IMR-90 (cell line): Measurements from ENCODE around the gene PLEKHG2. TPM values are rescaled to one million over a fixed set of nuclear protein-coding genes. Genes with fewer than 3 reads are reported as not detected.

Experiments
- ATAC-seq: fragments of 200-7000 bp; cut with Tn5 transposase; 2 replicates; pipeline ENCODE4 v1.9.1; 2020; ENCODE audit warnings: low read depth, mild to moderate bottlenecking, moderate library complexity
- BruUV-seq: library from RNA; stranded (reverse); fragments of 400-500 nt; replicated peaks from 2 replicates; lab custom pipeline; 2021; lab: Mats Ljungman, UMichigan
- CTCF ChIA-PET: fragments of 300-600 bp; formaldehyde crosslinking; extraction: SDS; loops from one replicate; lab custom pipeline; 2021; ENCODE audit warnings: antibody characterized with exemption; lab: Yijun Ruan, JAX
- POLR2A ChIA-PET: fragments of 300-600 bp; sonication (Branson Sonifier 250); formaldehyde crosslinking; loops from one replicate; lab custom pipeline; 2022; ENCODE audit warnings: antibody characterized with exemption; ENCODE audit not compliant: unreplicated experiment; lab: Charles Lee
- DNase-seq: peaks from one replicate; pipeline ENCODE4 v3.0.0; 2013
- H2AFZ ChIP-seq: replicated peaks from 2 replicates; pipeline ENCODE3; 2013; ENCODE audit warnings: low read length, mild to moderate bottlenecking; ENCODE audit not compliant: poor library complexity
- H2AK5ac ChIP-seq: 2 replicates; pipeline ENCODE4 v1.6.1; 2013; ENCODE audit warnings: low read depth, low read length, inconsistent platforms
- H2AK9ac ChIP-seq: replicated peaks from 2 replicates; pipeline ENCODE3; 2013; ENCODE audit warnings: mild to moderate bottlenecking, low read depth, low read length, moderate library complexity; ENCODE audit not compliant: poor library complexity
- H2BK120ac ChIP-seq: 2 replicates; pipeline ENCODE4 v1.6.1; 2013; ENCODE audit warnings: low read depth, low read length, inconsistent platforms
- H2BK15ac ChIP-seq: 3 replicates; pipeline ENCODE4 v1.6.1; 2013; ENCODE audit warnings: low read depth, low read length, inconsistent platforms
- H2BK20ac ChIP-seq: 2 replicates; pipeline ENCODE4 v1.6.1; 2013; ENCODE audit warnings: low read depth, mild to moderate bottlenecking, inconsistent platforms, low read length, moderate library complexity
- H2BK5ac ChIP-seq: 2 replicates; pipeline ENCODE4 v1.6.1; 2013; ENCODE audit warnings: mild to moderate bottlenecking, low read depth, low read length, inconsistent platforms; ENCODE audit not compliant: poor library complexity, severe bottlenecking
- H3K14ac ChIP-seq: replicated peaks from 2 replicates; pipeline ENCODE4 v1.6.1; 2013; ENCODE audit warnings: low read depth, low read length, inconsistent platforms
- H3K18ac ChIP-seq: 2 replicates; pipeline ENCODE4 v1.6.1; 2013; ENCODE audit warnings: low read depth, low read length, control low read depth
- H3K23ac ChIP-seq: 2 replicates; pipeline ENCODE4 v1.6.1; 2013; ENCODE audit warnings: low read depth, low read length, inconsistent platforms
- H3K27ac ChIP-seq: 2 replicates; pipeline ENCODE4 v1.5.1; 2013; ENCODE audit warnings: mild to moderate bottlenecking, control low read depth, low read length; ENCODE audit not compliant: insufficient read depth
- H3K27me3 ChIP-seq: 2 replicates; pipeline ENCODE4 v1.6.1; 2013; ENCODE audit warnings: low read length; ENCODE audit not compliant: control insufficient read depth, insufficient read depth
- H3K36me3 ChIP-seq: 2 replicates; pipeline ENCODE4 v1.6.1; 2013; ENCODE audit warnings: low read length, mixed read lengths; ENCODE audit not compliant: control insufficient read depth, insufficient read depth
- H3K4ac ChIP-seq: 2 replicates; pipeline ENCODE4 v1.6.1; 2013; ENCODE audit warnings: low read depth, low read length, inconsistent platforms
- H3K4me1 ChIP-seq: 2 replicates; pipeline ENCODE4 v1.6.1; 2013; ENCODE audit warnings: low read length, mixed read lengths; ENCODE audit not compliant: control insufficient read depth, insufficient read depth
- H3K4me2 ChIP-seq: 2 replicates; pipeline ENCODE4 v1.6.1; 2013; ENCODE audit warnings: low read depth, mild to moderate bottlenecking, control low read depth, low read length, moderate library complexity
- H3K4me3 ChIP-seq: 2 replicates; pipeline ENCODE4 v1.5.1; 2013; ENCODE audit warnings: low read depth, mild to moderate bottlenecking, control low read depth, low read length, moderate library complexity; ENCODE audit not compliant: insufficient read depth
- H3K56ac ChIP-seq: 2 replicates; pipeline ENCODE4 v1.6.1; 2013; ENCODE audit warnings: low read length, inconsistent platforms; ENCODE audit not compliant: insufficient read depth; ENCODE audit errors: extremely low read depth
- H3K79me1 ChIP-seq, 2 experiments: 2 replicates each; pipeline ENCODE4 v1.6.1; 2013; ENCODE audit warnings: low read length in 2 of 2, inconsistent platforms in 1 of 2, low read depth in 1 of 2
- H3K9ac ChIP-seq: 2 replicates; pipeline ENCODE4 v1.6.1; 2013; ENCODE audit warnings: low read depth, low read length, control low read depth
- H3K9me1 ChIP-seq: 2 replicates; pipeline ENCODE4 v1.6.1; 2013; ENCODE audit warnings: low read length, inconsistent platforms; ENCODE audit not compliant: insufficient read depth
- H3K9me3 ChIP-seq: 2 replicates; pipeline ENCODE4 v1.6.1; 2013; ENCODE audit warnings: low read length; ENCODE audit not compliant: control insufficient read depth, insufficient read depth
- H4K20me1 ChIP-seq: 2 replicates; pipeline ENCODE4 v1.6.1; 2013; ENCODE audit warnings: low read length, inconsistent platforms; ENCODE audit not compliant: insufficient read depth
- H4K5ac ChIP-seq: 2 replicates; pipeline ENCODE4 v1.6.1; 2013; ENCODE audit warnings: mild to moderate bottlenecking, low read depth, low read length, control low read depth
- H4K8ac ChIP-seq, 2 experiments: 2 replicates each; pipeline ENCODE4 v1.6.1; 2013; ENCODE audit warnings: low read depth in 2 of 2, low read length in 2 of 2, control low read depth in 1 of 2, inconsistent platforms in 1 of 2
- H4K91ac ChIP-seq: 2 replicates; pipeline ENCODE4 v1.6.1; 2013; ENCODE audit warnings: low read depth, low read length, inconsistent platforms; ENCODE audit not compliant: insufficient read depth
- NFE2L2 ChIP-seq: fragments of 150-350 bp; IDR thresholded peaks from 2 replicates; pipeline ENCODE4 v1.6.1; 2016; ENCODE audit warnings: low read depth, mild to moderate bottlenecking, low read length
- RFX5 ChIP-seq: IDR thresholded peaks from 2 replicates; pipeline ENCODE4 v1.8.0; 2012; ENCODE audit warnings: low read depth, mild to moderate bottlenecking, low read length, moderate library complexity
- WGBS, 2 experiments: methylation state at CpG; one replicate each; pipeline versions ENCODE4 v1.1.5 to v1.1.7; 2013; ENCODE audit warnings: missing lambda C conversion rate in 2 of 2; ENCODE audit not compliant: insufficient read length in 1 of 2; ENCODE audit errors: extremely low coverage in 2 of 2; 5-methylcytosine and 5-hydroxymethylcytosine counted together
- dilution Hi-C: fragments of 300-500 bp; cut with HindIII; formaldehyde crosslinking; loops from one replicate; pipeline ENCODE4 v1.14.3; 2018; ENCODE audit warnings: low sequenced_read_pairs; ENCODE audit not compliant: unreplicated experiment
- in situ Hi-C: fragments of 300-500 bp; cut with MboI; formaldehyde crosslinking; loops from 3 replicates; pipeline ENCODE4 v1.14.3; 2019; ENCODE audit warnings: low sequenced_read_pairs, inconsistent platforms, mixed read lengths
- intact Hi-C: fragments of 100-400 bp; cut with micrococcal nuclease; formaldehyde crosslinking; loops from 2 replicates; pipeline ENCODE4 v1.10.0; 2022
- polyA plus RNA-seq, 3 experiments: library from polyadenylated mRNA; depleted of rRNA; stranded (reverse); fragments of >200 nt; gene quantifications; 2 replicates each; pipeline ENCODE4 v1.2.3, GENCODE V29; 2012; ENCODE audit warnings: low replicate concordance in 1 of 3
- total RNA-seq: library from RNA; depleted of rRNA; stranded (reverse); fragments of >200 nt; gene quantifications from 2 replicates; pipeline ENCODE4 v1.2.3, GENCODE V29; 2012

The PLEKHG2 gene
- total and polyA plus RNA-seq, 2 of the 4 experiments (the other 2 are of a cell fraction) = 6.5 to 28.3 TPM

GRCh38 chr19:39410831-39411080 lies 1.7 kb upstream of the PLEKHG2 start:
- DNase-seq = no peak
- 57% methylated on average over 1 of the region's 1 CpG; no CpG with 5 or more reads in 1 of the 2 experiments for WGBS, 2 experiments
- H4K91ac ChIP-seq = peak overlapping the region; percentile 98
- H3K23ac ChIP-seq = peak overlapping the region; percentile 81
- peaks cover 48% of the 10 kb centered on the region for H4K20me1 ChIP-seq
- H3K27me3 ChIP-seq = no peaks in the 10 kb centered on the region
- CTCF ChIA-PET = interaction anchor here (2.3 kb wide), 1 partner anchor 13 kb away, joined by 28 read pairs; no protein-coding TSS in a partner anchor
- peak overlapping the region; percentile 55; the same call in 1 of the 2 replicates for H2BK20ac ChIP-seq
- peaks cover 20% of the 10 kb centered on the region for H3K36me3 ChIP-seq
- peak overlapping the region; percentile 92 for H3K9ac ChIP-seq
- peak overlapping the region; percentile 40; the same call in 1 of the 3 replicates for H2BK15ac ChIP-seq
- no peak for ATAC-seq
- peak overlapping the region; percentile 87 for H4K5ac ChIP-seq
- TF ChIP-seq RFX5 (no peak), NFE2L2 (0 out of 2 replicates have a peak, but pooled peaks have one; percentile 1)
- H2BK120ac ChIP-seq = peak overlapping the region; percentile 83
- H3K4me2 ChIP-seq = peak overlapping the region; percentile 71; the same call in 1 of the 2 replicates
- H3K18ac ChIP-seq = peak overlapping the region; percentile 75; the same call in 1 of the 2 replicates
- H2AK5ac ChIP-seq = peak overlapping the region; percentile 98
- POLR2A ChIA-PET = interaction anchor here (0.9 to 1.0 kb wide), 2 partner anchors 9 to 13 kb away, joined by 3 to 5 read pairs; no protein-coding TSS in a partner anchor
- dilution Hi-C loops = no loop called here
- peak overlapping the region; percentile 94 to 95; a peak in 3 of 4 replicates for H4K8ac ChIP-seq
- intact Hi-C loops = no loop called here
- H3K79me1 ChIP-seq = peaks cover 8 to 45% of the 10 kb centered on the region in 2 experiments; a peak in 3 of 4 replicates
- H3K27ac ChIP-seq = peak overlapping the region; percentile 97
- H2BK5ac ChIP-seq = peak overlapping the region; percentile 85
- H3K56ac ChIP-seq = peak overlapping the region; percentile 59; the same call in 1 of the 2 replicates
- H3K9me3 ChIP-seq = no peaks in the 10 kb centered on the region
- H3K14ac ChIP-seq = peak overlapping the region; percentile 99
- BruUV-seq = no TSS peak
- H3K4me3 ChIP-seq = no peak overlapping the region
- H3K4me1 ChIP-seq = peaks cover 27% of the 10 kb centered on the region
- H2AFZ ChIP-seq = no peak overlapping the region
- peaks cover 6% of the 10 kb centered on the region; the same call in 1 of the 2 replicates for H3K9me1 ChIP-seq
- in situ Hi-C loops = no loop called here
- H3K4ac ChIP-seq = peak overlapping the region; percentile 98
- peak overlapping the region; percentile 65 for H2AK9ac ChIP-seq
